Omental fat pad (tissue), 4 donors: ENCODE measurements around the gene IL6ST. TPM values are rescaled to one million over a fixed set of nuclear protein-coding genes. Genes with fewer than 3 reads are reported as not detected.

Source experiments
- ATAC-seq: fragments of 150-250 bp; one replicate; pipeline ENCODE4 v1.9.1; 2016; ENCODE audit warnings: mild to moderate bottlenecking, moderate library complexity; ENCODE audit not compliant: low FRiP score
- DNase-seq: peaks from one replicate; pipeline ENCODE4 v3.0.0-alpha.2; 2019; ENCODE audit warnings: low spot score
- total RNA-seq, 4 donors: library from RNA; depleted of rRNA; stranded (reverse); fragments of >200 nt; gene quantifications; one replicate each; pipeline ENCODE4 v1.1.0, GENCODE V29; 2016
- TF ChIP-seq, protein P1 (sequence below), 3 donors: fragments of 450-650 bp; IDR thresholded peaks; one replicate each; pipeline ENCODE4 v1.5.1; 2016 to 2017; ENCODE audit warnings: antibody characterized with exemption in 3 of 3, mild to moderate bottlenecking in 3 of 3, moderate library complexity in 2 of 3

IL6ST gene
- total RNA-seq, 4 donors from 2014 or later, result 555 to 806 (median 682) TPM

DNA sequence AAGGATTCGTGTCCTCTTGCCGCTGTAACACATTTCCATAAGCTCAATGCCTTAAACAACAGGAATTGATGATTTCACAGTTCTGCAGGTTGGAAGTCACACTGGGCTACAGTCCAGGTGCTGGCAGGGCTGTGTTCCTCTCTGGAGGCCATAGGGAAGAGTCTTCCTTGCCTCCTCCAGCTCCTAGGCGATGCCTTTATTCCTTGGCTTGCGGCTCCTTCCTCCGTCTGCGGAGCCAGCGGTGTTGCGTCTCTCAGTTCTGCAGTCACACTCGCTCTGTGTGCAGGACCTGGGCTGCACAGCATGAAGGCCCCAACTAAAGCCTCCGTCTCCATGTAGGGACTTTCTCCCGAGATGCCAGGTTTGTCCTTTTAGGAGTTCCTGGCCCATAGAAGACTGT, 70.0 kb downstream of the IL6ST start:
- TF ChIP-seq, protein P1, sequence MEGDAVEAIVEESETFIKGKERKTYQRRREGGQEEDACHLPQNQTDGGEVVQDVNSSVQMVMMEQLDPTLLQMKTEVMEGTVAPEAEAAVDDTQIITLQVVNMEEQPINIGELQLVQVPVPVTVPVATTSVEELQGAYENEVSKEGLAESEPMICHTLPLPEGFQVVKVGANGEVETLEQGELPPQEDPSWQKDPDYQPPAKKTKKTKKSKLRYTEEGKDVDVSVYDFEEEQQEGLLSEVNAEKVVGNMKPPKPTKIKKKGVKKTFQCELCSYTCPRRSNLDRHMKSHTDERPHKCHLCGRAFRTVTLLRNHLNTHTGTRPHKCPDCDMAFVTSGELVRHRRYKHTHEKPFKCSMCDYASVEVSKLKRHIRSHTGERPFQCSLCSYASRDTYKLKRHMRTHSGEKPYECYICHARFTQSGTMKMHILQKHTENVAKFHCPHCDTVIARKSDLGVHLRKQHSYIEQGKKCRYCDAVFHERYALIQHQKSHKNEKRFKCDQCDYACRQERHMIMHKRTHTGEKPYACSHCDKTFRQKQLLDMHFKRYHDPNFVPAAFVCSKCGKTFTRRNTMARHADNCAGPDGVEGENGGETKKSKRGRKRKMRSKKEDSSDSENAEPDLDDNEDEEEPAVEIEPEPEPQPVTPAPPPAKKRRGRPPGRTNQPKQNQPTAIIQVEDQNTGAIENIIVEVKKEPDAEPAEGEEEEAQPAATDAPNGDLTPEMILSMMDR (IDR thresholded peaks at IDR 0.05), result no peak
- ATAC-seq (no peak), DNase-seq (no peak)

DNA sequence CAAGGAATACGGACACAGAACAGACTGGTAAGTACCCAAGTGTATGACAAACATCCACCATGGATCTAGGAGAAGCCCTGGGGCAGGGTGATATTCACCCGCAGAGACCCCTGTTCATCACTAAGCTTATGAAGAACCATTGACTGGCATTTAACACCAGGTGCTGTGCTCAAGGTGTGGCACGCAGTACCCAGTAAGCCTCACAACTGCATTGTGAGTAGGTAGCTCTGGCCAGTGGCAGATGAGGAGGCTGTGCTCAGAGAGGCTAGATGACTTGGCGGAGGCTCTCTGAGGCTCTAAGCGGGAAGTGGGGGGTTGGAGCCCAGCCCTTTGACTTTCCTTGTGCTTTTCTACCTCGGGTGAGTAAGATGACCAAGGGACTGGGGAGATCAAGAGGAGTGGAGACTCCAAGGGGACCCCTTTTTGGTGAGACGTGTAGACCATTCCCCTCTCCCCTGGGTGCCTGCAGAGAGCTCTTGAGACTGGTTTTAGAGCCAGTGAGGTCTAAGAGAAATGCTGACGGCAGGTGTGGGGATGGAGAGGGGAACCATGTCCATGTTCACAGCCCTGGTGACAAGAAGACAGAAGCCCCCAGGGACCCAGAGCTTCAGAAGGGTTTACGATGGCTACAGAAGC, 70.8 kb downstream of the IL6ST start:
- TF ChIP-seq, protein P1 (IDR thresholded peaks at IDR 0.05), result no peak
- DNase-seq, result no peak
- no peak for ATAC-seq

DNA sequence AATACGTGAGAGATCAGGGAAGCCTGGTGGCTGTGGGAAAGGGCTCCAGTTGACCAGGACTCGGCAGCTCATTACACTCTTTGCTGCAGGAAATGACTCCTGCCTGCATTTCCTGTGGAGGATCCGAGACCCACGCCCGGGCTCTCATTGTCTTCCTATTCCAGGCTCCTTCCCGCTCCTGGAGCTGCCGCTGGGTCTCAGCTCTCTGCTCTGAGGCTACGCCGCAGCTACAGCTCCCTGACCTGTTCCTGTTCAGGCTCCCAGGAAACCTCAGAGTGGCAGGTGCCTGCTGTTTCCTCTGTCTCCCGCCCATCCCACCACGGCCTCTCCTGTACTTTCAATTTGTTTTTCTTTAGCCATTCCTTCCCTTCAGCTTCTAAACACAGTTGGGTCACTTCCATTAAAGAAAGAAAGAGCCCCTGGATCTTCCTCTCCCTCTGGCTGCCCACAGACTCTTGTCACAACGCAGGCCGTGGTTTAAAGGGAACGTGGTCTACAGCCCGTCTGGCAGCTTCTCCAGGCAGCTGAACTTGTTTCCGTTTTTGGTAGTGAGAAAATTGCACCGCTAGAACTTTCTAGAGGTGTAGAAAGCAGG, 71.5 kb downstream of the IL6ST start:
- TF ChIP-seq, protein P1 (IDR thresholded peaks at IDR 0.05), result no peak
- DNase-seq (no peak), ATAC-seq (no peak)

DNA sequence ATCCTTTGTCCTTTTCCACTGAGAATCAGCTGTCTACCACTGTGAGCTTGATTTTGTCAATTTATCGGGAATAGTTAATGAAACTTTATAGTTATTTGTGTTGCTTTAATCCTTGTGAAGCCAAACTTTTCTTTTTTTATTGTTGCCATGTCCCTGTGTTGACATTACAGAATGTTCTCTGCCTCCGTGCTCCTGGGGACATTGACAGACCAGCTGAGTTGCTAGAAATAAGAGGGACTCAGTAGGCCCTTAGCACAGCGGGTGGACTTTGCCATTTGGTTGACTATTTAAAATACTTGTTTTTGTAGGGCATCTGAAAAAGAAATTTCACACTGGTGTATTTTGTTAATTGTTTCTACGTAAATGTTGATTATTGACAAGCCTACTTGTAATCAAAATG, 73.1 kb downstream of the IL6ST start:
- no peak for ATAC-seq
- DNase-seq, result no peak
- TF ChIP-seq, protein P1 (IDR thresholded peaks at IDR 0.05), result no peak

DNA sequence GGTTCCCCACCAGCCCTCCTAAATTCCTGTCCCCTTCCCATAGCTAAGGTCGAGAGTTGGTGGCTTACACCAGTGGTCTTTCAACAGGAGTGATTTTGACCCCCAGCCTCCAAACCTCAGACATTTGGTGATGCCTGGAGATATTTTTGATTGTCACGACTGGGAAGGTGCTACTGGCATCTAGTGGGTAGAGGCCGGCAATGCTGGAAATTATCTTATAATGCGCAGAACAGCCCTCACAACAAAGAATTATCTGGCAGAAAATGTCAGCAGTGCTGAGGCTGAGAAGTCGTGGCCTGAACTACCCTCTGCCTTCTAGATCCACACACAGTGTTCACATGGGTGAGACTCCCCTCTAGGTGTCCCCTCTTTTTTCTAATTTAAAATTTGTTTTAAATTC, 74.0 kb downstream of the IL6ST start:
- TF ChIP-seq, protein P1 (IDR thresholded peaks at IDR 0.05), result no peak
- DNase-seq (no peak), ATAC-seq (no peak)

DNA sequence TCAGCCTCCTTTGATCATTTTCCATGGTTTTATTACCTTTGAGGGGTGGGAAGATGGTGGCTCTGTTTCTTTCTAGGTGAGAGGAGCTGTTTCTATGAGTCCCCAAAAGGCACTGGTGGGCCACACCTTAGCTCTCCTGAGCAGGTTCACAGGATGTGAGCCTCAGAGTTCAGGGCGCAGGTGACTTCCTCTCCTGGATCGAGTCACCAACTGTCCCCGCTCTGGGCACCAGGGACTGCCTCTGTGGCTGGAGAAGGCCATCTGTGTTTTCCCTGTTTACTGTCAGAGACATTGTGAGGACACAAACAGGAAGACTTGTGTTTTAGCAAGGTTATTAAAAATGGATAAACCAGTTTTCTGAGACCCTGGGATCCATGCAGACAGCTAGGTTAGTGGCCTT, 75.1 kb downstream of the IL6ST start:
- ATAC-seq, result no peak
- TF ChIP-seq, protein P1 (IDR thresholded peaks at IDR 0.05), result no peak
- DNase-seq, result no peak
